D721Med (cell line): ENCODE data around the gene NPHP3.

ENCODE experiments used
- DNase-seq: peaks from one replicate; pipeline ENCODE4 v3.0.0; 2011; ENCODE audit warnings: low spot score; ENCODE audit not compliant: insufficient read length
- FAIRE-seq: peaks from 2 replicates; lab custom pipeline; 2011; peaks lifted over from hg19 to GRCh38; lab: Jason Lieb, UNC
- TF ChIP-seq, protein P1 (sequence below): IDR thresholded peaks from 2 replicates; pipeline ENCODE4 v1.5.1; 2012; ENCODE audit warnings: mild to moderate bottlenecking, control low read depth; ENCODE audit not compliant: insufficient read depth; ENCODE audit errors: missing control alignments

The NPHP3 gene

DNA sequence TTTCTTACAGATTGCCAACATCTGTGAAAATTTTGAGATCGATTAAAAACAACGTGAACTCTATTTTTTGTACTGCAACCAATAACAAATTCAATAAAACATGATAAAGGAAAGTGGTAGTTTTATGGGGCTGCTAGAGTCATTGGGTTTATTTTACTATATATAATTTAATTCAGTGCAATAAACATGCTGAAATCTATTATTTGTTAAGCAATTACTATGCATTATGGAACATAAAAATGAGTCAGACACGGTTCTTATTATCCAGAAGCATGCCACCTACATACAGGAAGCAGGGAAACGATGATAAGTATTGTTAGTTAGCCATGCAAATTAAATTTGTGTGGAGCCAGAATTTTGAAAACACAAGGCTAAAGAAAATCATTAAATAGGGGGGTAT is 27.2 kb downstream of the NPHP3 start:
- FAIRE-seq: no peak
- DNase-seq: no peak
- TF ChIP-seq, protein P1, sequence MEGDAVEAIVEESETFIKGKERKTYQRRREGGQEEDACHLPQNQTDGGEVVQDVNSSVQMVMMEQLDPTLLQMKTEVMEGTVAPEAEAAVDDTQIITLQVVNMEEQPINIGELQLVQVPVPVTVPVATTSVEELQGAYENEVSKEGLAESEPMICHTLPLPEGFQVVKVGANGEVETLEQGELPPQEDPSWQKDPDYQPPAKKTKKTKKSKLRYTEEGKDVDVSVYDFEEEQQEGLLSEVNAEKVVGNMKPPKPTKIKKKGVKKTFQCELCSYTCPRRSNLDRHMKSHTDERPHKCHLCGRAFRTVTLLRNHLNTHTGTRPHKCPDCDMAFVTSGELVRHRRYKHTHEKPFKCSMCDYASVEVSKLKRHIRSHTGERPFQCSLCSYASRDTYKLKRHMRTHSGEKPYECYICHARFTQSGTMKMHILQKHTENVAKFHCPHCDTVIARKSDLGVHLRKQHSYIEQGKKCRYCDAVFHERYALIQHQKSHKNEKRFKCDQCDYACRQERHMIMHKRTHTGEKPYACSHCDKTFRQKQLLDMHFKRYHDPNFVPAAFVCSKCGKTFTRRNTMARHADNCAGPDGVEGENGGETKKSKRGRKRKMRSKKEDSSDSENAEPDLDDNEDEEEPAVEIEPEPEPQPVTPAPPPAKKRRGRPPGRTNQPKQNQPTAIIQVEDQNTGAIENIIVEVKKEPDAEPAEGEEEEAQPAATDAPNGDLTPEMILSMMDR: no peak

DNA sequence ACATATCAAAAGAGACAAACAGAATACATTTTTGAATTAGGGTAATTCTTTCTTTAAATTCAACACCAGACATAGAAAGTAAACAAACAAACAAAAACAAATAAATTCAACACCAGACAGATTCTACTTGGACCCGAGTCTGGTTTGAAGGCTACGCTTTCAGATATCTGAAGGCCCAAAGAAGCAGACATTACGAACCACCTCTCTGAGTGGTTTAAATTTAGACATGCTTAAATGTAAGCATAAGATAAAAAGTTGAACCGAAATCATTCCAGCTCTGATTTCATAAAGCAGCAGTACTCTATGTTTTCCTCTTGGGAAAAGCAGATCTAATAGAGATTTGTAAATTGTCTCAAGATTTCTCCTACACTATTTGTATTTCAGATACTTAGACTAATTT is 32.2 kb downstream of the NPHP3 start:
- FAIRE-seq (no peak), DNase-seq (no peak)
- TF ChIP-seq, protein P1: no peak

DNA sequence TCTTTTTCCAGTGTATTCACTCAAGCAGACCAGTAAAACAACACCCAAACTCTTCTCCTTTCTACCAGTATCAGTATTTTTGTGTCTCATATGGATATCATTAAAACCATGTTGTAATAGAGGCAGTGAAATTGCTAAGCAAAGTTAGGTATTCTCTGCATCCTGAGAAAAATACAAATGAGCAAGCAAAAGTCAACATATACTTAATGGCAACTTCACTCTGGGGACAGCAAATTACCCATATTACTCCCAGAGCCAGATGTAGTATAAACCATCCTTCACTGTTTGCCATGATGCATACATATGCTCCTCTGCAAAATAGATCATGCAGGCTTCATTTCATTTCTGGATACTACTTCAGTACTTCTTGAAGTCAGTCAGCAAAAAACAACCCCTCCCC is 40.0 kb downstream of the NPHP3 start:
- DNase-seq (no peak), FAIRE-seq (no peak)
- TF ChIP-seq, protein P1: no peak

DNA sequence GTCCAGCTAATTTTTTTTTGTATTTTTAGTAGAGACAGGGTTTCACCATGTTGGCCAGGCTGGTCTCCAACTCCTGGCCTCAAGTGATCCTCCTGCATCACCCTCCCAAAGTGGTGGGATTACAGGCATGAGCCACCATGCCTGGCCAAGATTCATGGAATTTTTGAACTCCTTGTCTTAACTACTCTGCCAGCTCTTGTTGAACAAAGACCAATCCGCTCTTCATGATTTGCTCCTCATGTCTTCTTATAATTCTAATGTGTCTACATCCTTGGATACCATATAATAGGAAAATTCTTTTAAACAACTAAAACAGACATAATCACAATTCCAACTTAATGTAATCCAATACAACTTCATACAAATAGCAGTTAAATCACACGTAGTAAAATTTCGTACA is 40.8 kb downstream of the NPHP3 start:
- TF ChIP-seq, protein P1: no peak
- FAIRE-seq (no peak), DNase-seq (no peak)

DNA sequence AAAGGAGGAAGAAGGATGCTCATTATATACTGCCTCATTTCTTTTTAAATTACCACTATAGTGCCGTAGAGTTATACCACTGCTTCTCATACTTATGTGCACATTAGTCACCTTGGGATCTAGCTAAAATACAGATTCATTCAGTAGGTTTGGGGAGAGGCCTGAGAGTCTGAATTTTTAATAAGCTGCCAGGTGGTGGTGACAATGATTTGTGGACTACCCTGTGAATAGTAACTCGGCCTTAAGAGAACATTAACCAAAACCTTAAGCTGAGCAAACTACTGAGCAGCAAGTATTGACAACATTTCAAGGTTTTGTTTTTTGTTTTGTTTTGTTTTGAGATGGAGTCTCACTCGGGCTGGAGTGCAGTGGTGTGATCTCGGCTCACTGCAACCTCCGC is 42.3 kb downstream of the NPHP3 start:
- FAIRE-seq (no peak), DNase-seq (no peak)
- TF ChIP-seq, protein P1: no peak

DNA sequence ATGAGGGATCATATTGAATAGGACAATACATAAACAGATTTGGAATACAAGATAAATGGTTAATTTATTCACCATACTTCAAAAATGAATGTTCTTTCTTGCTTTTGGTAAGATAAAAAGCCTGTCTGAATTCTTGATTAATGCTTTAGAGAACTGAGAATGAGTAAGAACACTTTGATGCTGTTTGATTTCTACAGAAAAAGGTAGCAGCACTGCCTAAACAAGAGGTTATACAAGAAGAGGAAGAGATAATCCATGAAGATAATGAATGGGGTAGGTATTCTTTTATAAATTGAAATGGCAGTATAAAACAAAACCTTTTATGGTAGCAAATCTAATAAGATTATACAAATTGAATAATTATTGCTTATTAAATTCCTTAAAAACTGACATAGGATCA is 46.8 kb downstream of the NPHP3 start:
- no peak for FAIRE-seq
- DNase-seq: no peak
- TF ChIP-seq, protein P1: no peak

DNA sequence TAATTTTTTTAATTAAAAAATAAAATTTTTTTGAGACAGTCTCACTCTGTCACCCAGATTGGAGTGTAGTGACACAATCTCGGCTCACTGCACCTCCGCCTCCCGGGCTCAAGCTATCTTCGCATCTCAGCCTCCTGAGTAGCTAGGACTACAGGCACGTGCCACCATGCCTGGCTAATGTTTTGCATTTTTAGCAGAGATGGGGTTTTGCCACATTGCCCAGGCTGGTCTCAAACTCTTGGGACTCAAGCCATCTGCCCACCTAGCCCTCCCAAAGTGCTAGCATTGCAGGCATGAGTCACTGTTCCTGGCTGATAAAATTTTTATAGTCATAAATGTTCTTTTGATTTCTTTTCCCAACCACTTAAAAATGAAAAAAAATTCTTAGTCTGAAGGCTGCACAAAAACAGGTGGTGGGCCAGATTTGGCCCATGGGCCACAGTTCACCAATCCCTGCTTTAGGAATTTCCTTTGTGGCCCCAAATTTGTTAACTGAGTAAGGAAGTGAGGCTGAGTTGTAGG is 52.9 kb downstream of the NPHP3 start:
- FAIRE-seq: no peak
- no peak for DNase-seq
- TF ChIP-seq, protein P1: no peak
